Stimulated activated CD8-positive, alpha-beta memory T cell treated with anti-CD3 and anti-CD28 coated beads, Interleukin-4, amount 100 ng/mL, for 48 hours (primary cell): ENCODE results near the gene HMGN5.

Experiments
- DNase-seq: peaks from one replicate; pipeline ENCODE4 v3.0.0-alpha.2; 2020

The HMGN5 gene

DNA sequence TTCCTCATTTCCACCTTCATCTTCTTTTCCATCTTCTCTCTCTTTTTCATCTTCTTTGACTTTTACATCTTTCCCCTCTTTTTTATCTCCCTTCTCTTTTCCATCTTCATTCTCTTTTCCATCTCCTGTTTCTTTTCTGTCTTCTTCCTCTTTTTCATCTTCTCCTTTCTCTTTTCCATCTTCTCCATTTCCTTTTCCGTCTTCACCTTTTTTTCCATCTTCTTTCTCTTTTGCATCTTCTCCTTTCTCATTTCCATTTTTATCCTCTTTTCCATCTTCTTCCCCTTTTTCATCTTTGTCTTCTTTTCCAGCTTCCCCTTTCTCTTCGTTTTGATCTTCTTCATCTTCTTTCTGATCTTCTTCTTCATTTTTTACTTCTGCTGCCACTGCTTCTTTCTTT lies 87.0 kb downstream of the HMGN5 start:
- DNase-seq: no peak

DNA sequence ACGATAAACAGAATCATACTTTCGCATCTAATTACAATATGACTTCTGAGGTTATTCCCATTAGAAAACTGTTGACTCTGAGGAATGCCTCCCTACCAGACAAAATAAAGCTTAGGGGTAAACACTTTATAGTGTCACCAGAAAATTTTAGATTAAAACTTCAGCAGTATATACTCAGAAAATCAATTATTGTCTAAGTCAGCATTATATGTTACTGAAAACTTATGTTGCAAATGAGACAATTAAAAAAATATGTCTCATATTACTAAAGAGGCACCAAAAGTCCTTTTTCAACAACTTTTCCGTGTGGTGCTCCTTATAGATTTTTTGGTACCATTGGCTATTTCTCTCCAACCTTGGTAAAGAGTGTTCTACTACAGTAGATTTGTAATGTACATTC lies 91.4 kb downstream of the HMGN5 start:
- DNase-seq: no peak

DNA sequence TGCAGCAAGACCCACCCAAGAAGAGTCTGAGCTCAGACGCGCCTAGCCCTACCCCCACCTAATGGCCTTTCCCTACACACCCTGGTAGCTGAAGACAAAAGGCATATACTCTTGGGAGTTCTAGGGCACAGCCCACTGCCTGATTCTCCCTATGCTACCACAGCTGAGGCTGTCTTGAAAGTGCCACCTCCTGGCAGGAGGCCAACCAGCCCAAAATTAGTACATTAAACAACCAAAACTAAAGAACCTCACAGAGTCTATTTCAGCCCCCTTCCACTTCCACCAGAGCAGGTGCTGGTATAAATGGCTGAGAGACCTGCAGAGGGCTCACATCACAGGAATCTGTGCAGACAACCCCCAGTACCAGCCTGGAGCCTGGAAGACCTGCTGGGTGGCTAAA lies 119.1 kb downstream of the HMGN5 start:
- DNase-seq: no peak
